Hepatocyte (in vitro differentiated cells): ENCODE results near the gene NRG3. TPM values are rescaled to one million over a fixed set of nuclear protein-coding genes. Genes with fewer than 3 reads are reported as not detected.

Source experiments
- DNase-seq: peaks from one replicate; pipeline ENCODE4 v3.0.0-alpha.2; 2016; ENCODE audit warnings: low spot score
- H2AFZ ChIP-seq: fragments of 200-600 bp; sonication (generic); 2 replicates; pipeline ENCODE4 v1.6.0; 2016; ENCODE audit warnings: antibody characterized with exemption, mild to moderate bottlenecking
- H3K27ac ChIP-seq: fragments of 200-600 bp; sonication (generic); 2 replicates; pipeline ENCODE4 v1.5.1; 2016; ENCODE audit warnings: mild to moderate bottlenecking
- H3K27me3 ChIP-seq: fragments of 200-600 bp; sonication (generic); 2 replicates; pipeline ENCODE4 v1.6.1; 2016
- H3K36me3 ChIP-seq: fragments of 200-600 bp; sonication (generic); replicated peaks from 2 replicates; pipeline ENCODE4 v1.5.1; 2016; ENCODE audit warnings: low read depth; ENCODE audit not compliant: insufficient read depth
- H3K4me1 ChIP-seq: fragments of 200-600 bp; sonication (generic); 2 replicates; pipeline ENCODE4 v1.5.1; 2016; ENCODE audit warnings: mild to moderate bottlenecking, moderate library complexity; ENCODE audit not compliant: insufficient read depth
- H3K4me2 ChIP-seq: fragments of 200-600 bp; sonication (generic); 2 replicates; pipeline ENCODE4 v1.6.0; 2016
- H3K4me3 ChIP-seq: fragments of 200-600 bp; sonication (generic); 2 replicates; pipeline ENCODE4 v1.5.1; 2016; ENCODE audit warnings: mild to moderate bottlenecking
- H3K79me2 ChIP-seq: fragments of 200-600 bp; sonication (generic); 2 replicates; pipeline ENCODE4 v1.6.0; 2017; ENCODE audit warnings: mild to moderate bottlenecking
- H3K9me2 ChIP-seq: fragments of 200-600 bp; sonication (generic); replicated peaks from 2 replicates; pipeline ENCODE4 v1.6.0; 2017; ENCODE audit warnings: mild to moderate bottlenecking; ENCODE audit not compliant: insufficient read depth
- H3K9me3 ChIP-seq: fragments of 200-600 bp; sonication (generic); 2 replicates; pipeline ENCODE4 v1.5.1; 2016; ENCODE audit warnings: low read depth, mild to moderate bottlenecking
- H4K20me1 ChIP-seq: fragments of 200-600 bp; sonication (generic); 2 replicates; pipeline ENCODE4 v1.6.0; 2016; ENCODE audit warnings: mild to moderate bottlenecking; ENCODE audit not compliant: insufficient read depth, poor library complexity, severe bottlenecking
- EZH2 ChIP-seq: fragments of 200-600 bp; sonication (generic); IDR thresholded peaks from 2 replicates; pipeline ENCODE4 v1.6.1; 2016; ENCODE audit warnings: antibody characterized with exemption, mild to moderate bottlenecking, borderline replicate concordance
- EZH2phosphoT487 ChIP-seq: fragments of 200-600 bp; sonication (generic); IDR thresholded peaks from one replicate; pipeline ENCODE4 v1.6.1; 2018; ENCODE audit warnings: antibody characterized with exemption, mild to moderate bottlenecking, low read depth, moderate library complexity; ENCODE audit not compliant: unreplicated experiment, severe bottlenecking
- WGBS: methylation state at CpG from one replicate; pipeline ENCODE4 v1.1.6; 2016; ENCODE audit warnings: low lambda C conversion rate; ENCODE audit errors: missing lambda C conversion rate; 5-methylcytosine and 5-hydroxymethylcytosine counted together
- polyA plus RNA-seq: library from polyadenylated mRNA; unstranded; fragments of >200 nt; fragmentation: Nextera tagmentation; extraction: Ambion mirVana; gene quantifications from 2 replicates; pipeline ENCODE4 v1.2.1, GENCODE V29; 2016
- total RNA-seq: library from RNA; depleted of rRNA; stranded (reverse); fragments of >200 nt; gene quantifications from 2 replicates; pipeline ENCODE4 v1.2.3, GENCODE V29; 2014
- TF ChIP-seq, protein P1 (sequence below): fragments of 200-600 bp; sonication (generic); IDR thresholded peaks from 2 replicates; pipeline ENCODE4 v1.5.1; 2016; ENCODE audit warnings: antibody characterized with exemption, mild to moderate bottlenecking; ENCODE audit not compliant: poor library complexity

The NRG3 gene
- total and polyA plus RNA-seq, 2 experiments from 2014 or later, result 0.57 to 2.0 TPM

DNA sequence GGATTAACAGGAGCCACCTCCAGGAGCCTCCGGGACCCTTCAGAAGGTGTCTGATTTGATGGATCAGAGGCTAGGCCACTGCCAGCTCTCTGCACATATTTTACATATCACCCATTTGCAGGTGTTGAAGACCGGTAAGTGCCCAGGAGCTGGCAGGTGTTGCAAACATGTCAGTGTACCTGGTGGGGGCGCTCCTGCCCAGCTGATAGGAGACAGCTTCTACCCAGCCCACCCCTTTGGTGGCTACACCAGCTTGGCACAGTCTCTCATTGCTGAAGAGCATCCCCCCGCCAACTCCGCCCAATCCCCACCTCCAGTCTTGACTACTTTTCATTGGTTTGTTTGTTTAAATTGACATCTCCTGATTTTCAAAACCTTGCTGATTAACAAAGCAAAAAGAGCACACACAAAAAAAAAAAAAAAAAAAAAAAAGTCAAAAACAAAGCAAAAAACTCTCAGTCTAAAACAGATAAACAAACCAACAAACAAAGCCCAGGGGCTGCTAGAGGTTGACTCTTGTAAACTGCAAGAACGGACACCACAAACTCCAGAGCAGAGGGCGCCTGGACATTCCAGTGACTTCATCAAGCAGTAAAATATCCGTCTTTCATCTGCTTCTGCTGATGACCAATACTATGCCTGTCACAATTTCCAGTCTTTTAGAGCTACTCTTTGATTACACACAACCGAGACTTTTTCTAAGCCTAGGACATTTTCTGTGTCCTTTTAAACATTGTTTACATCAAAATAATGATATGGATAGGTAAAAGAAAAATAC, 275.3 kb downstream of the NRG3 start:
- Histone ChIP-seq H3K36me3 (no peaks in the 10 kb centered on the region), H3K27ac (no peak overlapping the region), H3K9me2 (no peaks in the 10 kb centered on the region), H3K27me3 (no peaks in the 10 kb centered on the region), H3K79me2 (no peaks in the 10 kb centered on the region), H3K4me1 (no peaks in the 10 kb centered on the region), H2AFZ (no peak overlapping the region), H3K4me2 (no peak overlapping the region), H4K20me1 (no peaks in the 10 kb centered on the region), H3K4me3 (no peak overlapping the region), H3K9me3 (no peaks in the 10 kb centered on the region)
- TF ChIP-seq EZH2phosphoT487, result no peak
- TF ChIP-seq, protein P1, sequence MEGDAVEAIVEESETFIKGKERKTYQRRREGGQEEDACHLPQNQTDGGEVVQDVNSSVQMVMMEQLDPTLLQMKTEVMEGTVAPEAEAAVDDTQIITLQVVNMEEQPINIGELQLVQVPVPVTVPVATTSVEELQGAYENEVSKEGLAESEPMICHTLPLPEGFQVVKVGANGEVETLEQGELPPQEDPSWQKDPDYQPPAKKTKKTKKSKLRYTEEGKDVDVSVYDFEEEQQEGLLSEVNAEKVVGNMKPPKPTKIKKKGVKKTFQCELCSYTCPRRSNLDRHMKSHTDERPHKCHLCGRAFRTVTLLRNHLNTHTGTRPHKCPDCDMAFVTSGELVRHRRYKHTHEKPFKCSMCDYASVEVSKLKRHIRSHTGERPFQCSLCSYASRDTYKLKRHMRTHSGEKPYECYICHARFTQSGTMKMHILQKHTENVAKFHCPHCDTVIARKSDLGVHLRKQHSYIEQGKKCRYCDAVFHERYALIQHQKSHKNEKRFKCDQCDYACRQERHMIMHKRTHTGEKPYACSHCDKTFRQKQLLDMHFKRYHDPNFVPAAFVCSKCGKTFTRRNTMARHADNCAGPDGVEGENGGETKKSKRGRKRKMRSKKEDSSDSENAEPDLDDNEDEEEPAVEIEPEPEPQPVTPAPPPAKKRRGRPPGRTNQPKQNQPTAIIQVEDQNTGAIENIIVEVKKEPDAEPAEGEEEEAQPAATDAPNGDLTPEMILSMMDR, result peak; percentile 49
- DNase-seq, result peak; percentile 62
- 38% methylated on average over 9 of the region's 9 CpGs for WGBS

DNA sequence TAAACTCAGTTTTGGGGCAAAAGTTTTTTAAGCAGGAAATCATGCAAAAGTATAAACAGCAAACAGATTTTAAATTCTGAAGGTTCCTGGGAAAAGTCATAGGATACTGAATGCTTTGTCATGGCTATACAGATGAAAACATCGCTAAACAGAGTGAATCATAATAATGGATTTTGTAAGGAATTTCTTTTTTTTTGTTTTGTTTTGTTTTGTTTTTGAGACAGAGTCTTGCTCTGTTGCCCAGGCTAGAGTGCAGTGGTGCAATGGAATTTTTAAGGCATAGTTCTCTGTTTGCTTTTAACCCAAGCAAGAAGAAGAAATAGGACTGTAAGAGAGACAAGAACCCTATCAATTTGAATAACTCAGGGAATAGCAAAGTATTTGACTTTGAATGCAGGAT, 285.3 kb downstream of the NRG3 start:
- Histone ChIP-seq H3K79me2 (no peaks in the 10 kb centered on the region), H3K4me3 (no peak overlapping the region), H3K9me2 (no peaks in the 10 kb centered on the region), H2AFZ (no peak overlapping the region), H3K4me2 (no peak overlapping the region), H3K27ac (no peak overlapping the region), H3K9me3 (no peaks in the 10 kb centered on the region), H3K4me1 (no peaks in the 10 kb centered on the region), H3K36me3 (no peaks in the 10 kb centered on the region), H3K27me3 (no peaks in the 10 kb centered on the region), H4K20me1 (no peaks in the 10 kb centered on the region)
- TF ChIP-seq EZH2phosphoT487 (no peak), EZH2 (no peak)
- WGBS, result 100% methylated on average over 1 of the region's 1 CpG
- DNase-seq, result no peak

DNA sequence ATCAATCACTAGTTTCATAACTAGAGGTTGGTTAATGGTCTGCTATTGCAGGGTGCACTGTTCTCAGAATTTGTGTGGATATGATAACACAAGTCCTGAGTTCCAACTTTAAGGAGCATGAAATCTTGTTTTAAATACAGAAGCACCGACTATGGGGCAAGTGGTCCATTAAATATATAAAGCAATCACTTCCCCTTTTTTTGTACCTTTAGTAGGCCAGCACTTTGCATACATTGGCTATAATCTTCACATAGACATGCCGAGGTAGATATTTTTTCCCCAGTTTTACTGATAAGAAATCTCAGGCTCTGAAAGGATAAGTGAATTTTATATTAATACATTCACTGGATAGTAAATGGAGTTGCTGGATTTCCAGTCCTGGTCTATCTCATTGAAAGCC, 286.3 kb downstream of the NRG3 start:
- no peaks in the 10 kb centered on the region for H4K20me1 ChIP-seq
- no peaks in the 10 kb centered on the region for H3K9me2 ChIP-seq
- no peaks in the 10 kb centered on the region for H3K9me3 ChIP-seq
- TF ChIP-seq EZH2 (no peak), EZH2phosphoT487 (no peak)
- TF ChIP-seq, protein P1, result no peak
- H3K4me2 ChIP-seq, result no peak overlapping the region
- H3K4me1 ChIP-seq, result no peaks in the 10 kb centered on the region
- 87% methylated on average over 2 of the region's 2 CpGs for WGBS
- no peak overlapping the region for H3K4me3 ChIP-seq
- no peaks in the 10 kb centered on the region for H3K36me3 ChIP-seq
- H3K79me2 ChIP-seq, result no peaks in the 10 kb centered on the region
- H3K27ac ChIP-seq, result no peak overlapping the region
- H3K27me3 ChIP-seq, result no peaks in the 10 kb centered on the region
- DNase-seq, result no peak
- no peak overlapping the region for H2AFZ ChIP-seq

DNA sequence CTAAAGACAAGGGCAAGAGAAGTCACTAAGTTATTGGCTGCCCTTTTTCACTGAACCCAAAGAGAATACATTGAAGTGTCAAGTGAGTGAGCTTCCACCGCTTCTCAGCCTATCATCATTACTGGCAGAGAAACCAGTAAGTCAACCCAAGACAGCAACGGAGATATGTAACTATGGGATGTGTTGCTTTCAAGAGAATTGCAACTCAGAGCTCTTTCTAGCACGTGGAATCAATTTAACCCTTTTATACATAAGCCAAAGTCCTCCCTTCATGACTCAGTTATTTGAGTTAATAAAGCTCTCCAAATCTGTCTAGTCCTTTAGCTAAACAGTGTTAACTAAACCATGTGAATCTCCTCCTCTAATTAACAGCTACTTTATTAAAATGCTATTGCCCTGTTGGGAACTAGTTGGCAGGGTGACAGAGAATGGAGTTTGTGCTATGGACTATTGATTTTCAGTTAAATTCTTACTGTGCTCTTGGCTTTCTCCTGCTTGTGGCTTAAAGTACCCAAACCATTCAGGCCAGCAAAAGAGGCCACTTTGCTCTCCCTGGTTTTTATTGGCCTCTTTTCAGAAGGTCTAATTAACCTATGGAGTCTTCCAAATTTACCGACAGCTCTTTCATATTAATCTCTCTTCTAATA, 287.7 kb downstream of the NRG3 start:
- H2AFZ ChIP-seq, result no peak overlapping the region
- H3K4me1 ChIP-seq, result no peaks in the 10 kb centered on the region
- no peak for DNase-seq
- no peaks in the 10 kb centered on the region for H3K79me2 ChIP-seq
- no peaks in the 10 kb centered on the region for H3K9me3 ChIP-seq
- H3K27me3 ChIP-seq, result no peaks in the 10 kb centered on the region
- no peaks in the 10 kb centered on the region for H3K36me3 ChIP-seq
- 59% methylated on average over 4 of the region's 4 CpGs for WGBS
- no peaks in the 10 kb centered on the region for H3K9me2 ChIP-seq
- no peak overlapping the region for H3K4me3 ChIP-seq
- TF ChIP-seq EZH2 (no peak), EZH2phosphoT487 (no peak)
- TF ChIP-seq, protein P1, result no peak
- no peaks in the 10 kb centered on the region for H4K20me1 ChIP-seq
- H3K27ac ChIP-seq, result no peak overlapping the region
- no peak overlapping the region for H3K4me2 ChIP-seq
